HepG2 (cell line): ENCODE results near the gene DSG2. TPM values are rescaled to one million over a fixed set of nuclear protein-coding genes. Genes with fewer than 3 reads are reported as not detected.
A peak's percentile ranks its signal among the peaks of the same experiment; 100 is the strongest.

Experiments used
- ARNTL ChIP-seq: sonication (generic); formaldehyde crosslinking; IDR thresholded peaks from 2 replicates; pipeline ENCODE4 v1.4.0; 2020; ENCODE audit warnings: mild to moderate bottlenecking, missing genetic modification reagents
- ATM ChIP-seq: fragments of 450-650 bp; IDR thresholded peaks from 2 replicates; pipeline ENCODE4 v1.7.1; 2017; ENCODE audit warnings: mild to moderate bottlenecking, borderline replicate concordance
- DNMT3B ChIP-seq: conservative IDR thresholded peaks from 2 replicates; pipeline ENCODE4 v1.6.1; 2016; ENCODE audit warnings: missing biosample characterization, control low read depth
- GATA4 ChIP-seq: sonication (generic); IDR thresholded peaks from 2 replicates; pipeline ENCODE4 v1.6.1; 2016; ENCODE audit warnings: antibody characterized with exemption, low read depth, borderline replicate concordance
- GTF3A ChIP-seq: sonication (generic); formaldehyde crosslinking; conservative IDR thresholded peaks from 2 replicates; pipeline ENCODE4 v1.4.0; 2020; ENCODE audit warnings: mild to moderate bottlenecking, missing genetic modification reagents
- IRF2 ChIP-seq: IDR thresholded peaks from 2 replicates; pipeline ENCODE4 v1.6.1; 2018; ENCODE audit warnings: missing genetic modification reagents, missing compliant biosample characterization
- KAT8 ChIP-seq: IDR thresholded peaks from 2 replicates; pipeline ENCODE4 v1.6.1; 2016; ENCODE audit warnings: missing genetic modification reagents, missing compliant biosample characterization
- KLF12 ChIP-seq: sonication (generic); formaldehyde crosslinking; IDR thresholded peaks from 2 replicates; pipeline ENCODE4 v1.4.0; 2020; ENCODE audit warnings: missing genetic modification reagents, borderline replicate concordance
- MIXL1 ChIP-seq: IDR thresholded peaks from 2 replicates; pipeline ENCODE4 v1.6.1; 2016
- PHF8 ChIP-seq: sonication (generic); formaldehyde crosslinking; IDR thresholded peaks from 2 replicates; pipeline ENCODE4 v1.5.0; 2020; ENCODE audit warnings: missing genetic modification reagents
- RFX5 ChIP-seq: IDR thresholded peaks from 2 replicates; pipeline ENCODE4 v1.6.1; 2011; ENCODE audit warnings: low read depth, low read length, improper control_type of control experiment
- SALL2 ChIP-seq: sonication (generic); formaldehyde crosslinking; IDR thresholded peaks from 2 replicates; pipeline ENCODE4 v1.8.1; 2023; ENCODE audit warnings: mild to moderate bottlenecking, missing genetic modification reagents, inconsistent platforms
- SAP130 ChIP-seq: IDR thresholded peaks from 2 replicates; pipeline ENCODE4 v1.6.1; 2016; ENCODE audit warnings: low read depth
- ZBTB3 ChIP-seq: sonication (generic); formaldehyde crosslinking; IDR thresholded peaks from 2 replicates; pipeline ENCODE4 v1.4.0; 2020; ENCODE audit warnings: low read depth, mild to moderate bottlenecking, moderate library complexity, missing genetic modification reagents, borderline replicate concordance
- ZNF234 ChIP-seq: sonication (generic); formaldehyde crosslinking; conservative IDR thresholded peaks from 2 replicates; pipeline ENCODE4 v1.5.1; 2020; ENCODE audit warnings: mild to moderate bottlenecking, missing genetic modification reagents
- ZNF30 ChIP-seq: sonication (generic); formaldehyde crosslinking; IDR thresholded peaks from 2 replicates; pipeline ENCODE4 v1.5.0; 2020; ENCODE audit warnings: mild to moderate bottlenecking, missing genetic modification reagents
- ZNF343 ChIP-seq: sonication (generic); formaldehyde crosslinking; IDR thresholded peaks from 2 replicates; pipeline ENCODE4 v1.4.0; 2020; ENCODE audit warnings: mild to moderate bottlenecking, missing genetic modification reagents
- ZNF484 ChIP-seq: sonication (generic); formaldehyde crosslinking; IDR thresholded peaks from 2 replicates; pipeline ENCODE4 v1.5.1; 2020; ENCODE audit warnings: mild to moderate bottlenecking, low read depth, missing genetic modification reagents, borderline replicate concordance
- ZNF644 ChIP-seq: IDR thresholded peaks from 2 replicates; pipeline ENCODE4 v1.6.1; 2016; ENCODE audit warnings: low read depth
- ZNF737 ChIP-seq: sonication (generic); formaldehyde crosslinking; IDR thresholded peaks from 2 replicates; pipeline ENCODE4 v1.5.0; 2020; ENCODE audit warnings: missing genetic modification reagents, mild to moderate bottlenecking, borderline replicate concordance
- ZNF780A ChIP-seq: sonication (generic); formaldehyde crosslinking; IDR thresholded peaks from 2 replicates; pipeline ENCODE4 v1.8.0; 2022; ENCODE audit warnings: mild to moderate bottlenecking, missing genetic modification reagents, moderate library complexity
- ZNF782 ChIP-seq: sonication (generic); formaldehyde crosslinking; IDR thresholded peaks from 2 replicates; pipeline ENCODE4 v1.4.0; 2020; ENCODE audit warnings: missing genetic modification reagents, mild to moderate bottlenecking, borderline replicate concordance
- ZSCAN9 ChIP-seq: IDR thresholded peaks from 2 replicates; pipeline ENCODE4 v1.6.1; 2016; ENCODE audit warnings: borderline replicate concordance
- polyA plus RNA-seq, 8 experiments: library from polyadenylated mRNA; depleted of rRNA in 3 of 8; stranded (reverse) in 7 of 8; unstranded in 1 of 8; fragments of >200 nt; fragmentation: Illumina TruSeq in 4 of 8; extraction: Trizol in 4 of 8; gene quantifications; 2 replicates each; pipeline versions ENCODE4 v1.2.1 to v1.2.3, GENCODE V29; 2011 to 2016; ENCODE audit warnings: low read depth in 4 of 8, missing spikeins in 1 of 8, mixed read lengths in 1 of 8; ENCODE audit not compliant: insufficient read depth in 1 of 8
- total RNA-seq, 5 experiments: library from RNA; depleted of rRNA; stranded (reverse); fragments of >200 nt; fragmentation: Illumina TruSeq; extraction: Trizol; gene quantifications; 2 replicates each; pipeline ENCODE4 v1.2.3, GENCODE V29; 2016; ENCODE audit warnings: low read depth in 1 of 5
- TF ChIP-seq, protein P1 (sequence below): IDR thresholded peaks from 2 replicates; pipeline ENCODE4 v1.6.1; 2016; ENCODE audit warnings: mild to moderate bottlenecking
- TF ChIP-seq, protein P2 (sequence below): sonication (generic); formaldehyde crosslinking; IDR thresholded peaks from 2 replicates; pipeline ENCODE4 v1.4.0; 2020; ENCODE audit warnings: missing genetic modification reagents, mild to moderate bottlenecking, borderline replicate concordance
- TF ChIP-seq, protein P3 (sequence below): sonication (generic); formaldehyde crosslinking; IDR thresholded peaks from 2 replicates; pipeline ENCODE4 v1.4.0; 2020; ENCODE audit warnings: missing genetic modification reagents
- TF ChIP-seq, protein P4 (sequence below): sonication (generic); formaldehyde crosslinking; IDR thresholded peaks from 2 replicates; pipeline ENCODE4 v1.4.0; 2020; ENCODE audit warnings: low read depth, mild to moderate bottlenecking, missing genetic modification reagents

DSG2 gene
- total and polyA plus RNA-seq, 2 of the 13 experiments (the other 11 are each of a cell fraction or from before 2014, with no cell fraction given) = 23.3 to 66.7 TPM

DNA sequence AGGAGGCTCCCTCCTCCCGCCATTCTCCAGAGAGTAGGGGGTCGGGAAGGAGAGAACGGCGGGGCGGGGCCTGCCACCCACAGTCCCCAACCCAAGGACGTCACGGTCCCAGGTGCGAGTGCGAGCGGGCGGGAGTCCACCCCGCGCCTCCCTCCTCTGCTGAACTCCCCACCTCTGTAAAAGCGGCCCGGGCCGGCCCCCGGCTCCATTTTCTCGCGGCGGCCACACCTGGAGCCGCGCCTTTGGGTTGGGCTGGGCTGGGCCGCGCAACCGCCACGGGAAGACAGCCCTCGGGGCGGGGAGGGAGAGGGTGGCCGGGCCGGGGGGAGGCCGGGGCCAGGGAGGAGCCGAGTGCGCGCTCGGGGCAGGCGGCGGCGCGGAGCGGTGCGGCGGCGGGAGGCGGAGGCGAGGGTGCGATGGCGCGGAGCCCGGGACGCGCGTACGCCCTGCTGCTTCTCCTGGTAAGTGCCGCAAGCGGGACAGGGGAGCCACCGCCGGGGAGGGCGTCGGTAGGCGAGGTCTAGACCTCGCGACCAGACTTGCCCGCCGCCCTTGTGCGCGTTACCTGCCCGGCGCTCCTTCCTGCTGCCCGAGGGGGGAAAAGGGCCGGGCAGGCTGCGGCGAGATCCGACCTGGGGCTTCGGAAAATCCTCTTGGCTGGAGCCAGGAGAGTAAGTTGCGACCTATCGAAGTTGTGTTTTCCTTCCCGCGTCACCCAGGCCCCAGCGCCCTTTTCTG lies at the start of gene DSG2 (continued):
- TF ChIP-seq, protein P1, sequence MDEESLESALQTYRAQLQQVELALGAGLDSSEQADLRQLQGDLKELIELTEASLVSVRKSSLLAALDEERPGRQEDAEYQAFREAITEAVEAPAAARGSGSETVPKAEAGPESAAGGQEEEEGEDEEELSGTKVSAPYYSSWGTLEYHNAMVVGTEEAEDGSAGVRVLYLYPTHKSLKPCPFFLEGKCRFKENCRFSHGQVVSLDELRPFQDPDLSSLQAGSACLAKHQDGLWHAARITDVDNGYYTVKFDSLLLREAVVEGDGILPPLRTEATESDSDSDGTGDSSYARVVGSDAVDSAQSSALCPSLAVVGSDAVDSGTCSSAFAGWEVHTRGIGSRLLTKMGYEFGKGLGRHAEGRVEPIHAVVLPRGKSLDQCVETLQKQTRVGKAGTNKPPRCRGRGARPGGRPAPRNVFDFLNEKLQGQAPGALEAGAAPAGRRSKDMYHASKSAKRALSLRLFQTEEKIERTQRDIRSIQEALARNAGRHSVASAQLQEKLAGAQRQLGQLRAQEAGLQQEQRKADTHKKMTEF (CRISPR knock-in tag) = peak; percentile 51; the same call in 1 of the 2 replicates
- TF ChIP-seq KAT8 (CRISPR knock-in tag) (peak; percentile 22; the same call in 1 of the 2 replicates), RFX5 (no peak), SAP130 (CRISPR knock-in tag) (peak; percentile 40; the same call in 1 of the 2 replicates), ZNF234 (CRISPR knock-in tag) (0 out of 2 replicates have a peak, but pooled peaks have one; percentile 61), ZNF780A (CRISPR knock-in tag) (no peak), IRF2 (CRISPR knock-in tag) (no peak), SALL2 (CRISPR knock-in tag) (peak; percentile 27; the same call in 1 of the 2 replicates), DNMT3B (CRISPR knock-in tag) (no peak), PHF8 (peak; percentile 71), ZSCAN9 (CRISPR knock-in tag) (no peak), KLF12 (CRISPR knock-in tag) (no peak; the same call in 1 of the 2 replicates), ZNF782 (no peak), MIXL1 (no peak), ZNF644 (CRISPR knock-in tag) (0 out of 2 replicates have a peak, but pooled peaks have one; percentile 0), ZNF484 (CRISPR knock-in tag) (no peak), ZNF343 (CRISPR knock-in tag) (no peak), ZBTB3 (CRISPR knock-in tag) (no peak), ZNF30 (CRISPR knock-in tag) (0 out of 2 replicates have a peak, but pooled peaks have one; percentile 31), ATM (no peak), ARNTL (no peak), ZNF737 (no peak), GATA4 (no peak), GTF3A (no peak)
- TF ChIP-seq, protein P2, sequence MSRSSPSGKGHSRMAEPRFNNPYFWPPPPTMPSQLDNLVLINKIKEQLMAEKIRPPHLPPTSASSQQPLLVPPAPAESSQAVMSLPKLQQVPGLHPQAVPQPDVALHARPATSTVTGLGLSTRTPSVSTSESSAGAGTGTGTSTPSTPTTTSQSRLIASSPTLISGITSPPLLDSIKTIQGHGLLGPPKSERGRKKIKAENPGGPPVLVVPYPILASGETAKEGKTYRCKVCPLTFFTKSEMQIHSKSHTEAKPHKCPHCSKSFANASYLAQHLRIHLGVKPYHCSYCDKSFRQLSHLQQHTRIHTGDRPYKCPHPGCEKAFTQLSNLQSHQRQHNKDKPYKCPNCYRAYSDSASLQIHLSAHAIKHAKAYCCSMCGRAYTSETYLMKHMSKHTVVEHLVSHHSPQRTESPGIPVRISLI (CRISPR knock-in tag) = no peak
- TF ChIP-seq, protein P3, sequence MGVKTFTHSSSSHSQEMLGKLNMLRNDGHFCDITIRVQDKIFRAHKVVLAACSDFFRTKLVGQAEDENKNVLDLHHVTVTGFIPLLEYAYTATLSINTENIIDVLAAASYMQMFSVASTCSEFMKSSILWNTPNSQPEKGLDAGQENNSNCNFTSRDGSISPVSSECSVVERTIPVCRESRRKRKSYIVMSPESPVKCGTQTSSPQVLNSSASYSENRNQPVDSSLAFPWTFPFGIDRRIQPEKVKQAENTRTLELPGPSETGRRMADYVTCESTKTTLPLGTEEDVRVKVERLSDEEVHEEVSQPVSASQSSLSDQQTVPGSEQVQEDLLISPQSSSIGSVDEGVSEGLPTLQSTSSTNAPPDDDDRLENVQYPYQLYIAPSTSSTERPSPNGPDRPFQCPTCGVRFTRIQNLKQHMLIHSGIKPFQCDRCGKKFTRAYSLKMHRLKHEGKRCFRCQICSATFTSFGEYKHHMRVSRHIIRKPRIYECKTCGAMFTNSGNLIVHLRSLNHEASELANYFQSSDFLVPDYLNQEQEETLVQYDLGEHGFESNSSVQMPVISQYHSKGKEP (CRISPR knock-in tag) = no peak
- TF ChIP-seq, protein P4, sequence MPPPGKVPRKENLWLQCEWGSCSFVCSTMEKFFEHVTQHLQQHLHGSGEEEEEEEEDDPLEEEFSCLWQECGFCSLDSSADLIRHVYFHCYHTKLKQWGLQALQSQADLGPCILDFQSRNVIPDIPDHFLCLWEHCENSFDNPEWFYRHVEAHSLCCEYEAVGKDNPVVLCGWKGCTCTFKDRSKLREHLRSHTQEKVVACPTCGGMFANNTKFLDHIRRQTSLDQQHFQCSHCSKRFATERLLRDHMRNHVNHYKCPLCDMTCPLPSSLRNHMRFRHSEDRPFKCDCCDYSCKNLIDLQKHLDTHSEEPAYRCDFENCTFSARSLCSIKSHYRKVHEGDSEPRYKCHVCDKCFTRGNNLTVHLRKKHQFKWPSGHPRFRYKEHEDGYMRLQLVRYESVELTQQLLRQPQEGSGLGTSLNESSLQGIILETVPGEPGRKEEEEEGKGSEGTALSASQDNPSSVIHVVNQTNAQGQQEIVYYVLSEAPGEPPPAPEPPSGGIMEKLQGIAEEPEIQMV (CRISPR knock-in tag) = no peak
